ENCODE results near the gene DOCK9.
"Not testable (repeated sequence)": the region's sequence is repeated elsewhere in the genome, so short reads cannot be mapped to it uniquely, and the experiment has no call there.

DOCK9 gene

DNA sequence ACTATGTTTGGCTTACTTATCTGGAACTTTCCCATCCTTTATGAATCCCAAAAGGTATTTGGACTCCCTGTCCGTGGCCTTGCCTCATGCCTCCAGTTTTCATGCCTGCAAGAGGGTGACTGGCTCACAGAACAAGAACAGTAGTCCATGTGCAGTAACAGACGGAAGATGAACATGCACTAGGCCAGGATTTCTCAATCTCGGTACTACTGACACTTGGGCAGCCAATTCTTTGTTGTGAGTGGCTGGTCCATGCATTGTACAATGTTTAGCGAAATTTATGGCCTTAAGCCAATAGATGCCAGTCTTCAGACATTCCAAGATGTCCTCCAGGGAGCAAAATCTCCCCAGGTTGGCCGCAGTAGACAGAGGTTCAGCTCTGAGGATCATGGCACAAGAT lies 61.9 kb downstream of the DOCK9 start:
- DNase-seq = no peak

DNA sequence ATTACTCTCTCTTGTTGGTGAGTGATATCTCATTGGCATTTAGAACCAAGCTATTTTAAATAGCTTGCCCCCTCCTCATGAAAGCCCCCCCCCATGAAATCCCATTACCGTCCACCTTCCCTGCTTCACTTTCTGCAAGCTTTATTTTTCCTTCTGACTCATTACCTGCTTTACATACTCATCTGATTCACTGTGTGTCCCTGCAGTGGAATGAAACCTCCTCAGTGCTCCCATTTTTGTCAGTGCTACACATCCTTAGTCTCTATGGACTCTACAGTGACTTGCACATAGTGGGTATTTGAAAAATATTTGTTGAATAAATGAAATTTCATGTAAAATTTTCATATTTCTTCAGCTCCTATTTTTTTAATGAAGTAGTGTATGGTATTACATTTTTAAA lies 62.3 kb downstream of the DOCK9 start:
- DNase-seq = no peak

DNA sequence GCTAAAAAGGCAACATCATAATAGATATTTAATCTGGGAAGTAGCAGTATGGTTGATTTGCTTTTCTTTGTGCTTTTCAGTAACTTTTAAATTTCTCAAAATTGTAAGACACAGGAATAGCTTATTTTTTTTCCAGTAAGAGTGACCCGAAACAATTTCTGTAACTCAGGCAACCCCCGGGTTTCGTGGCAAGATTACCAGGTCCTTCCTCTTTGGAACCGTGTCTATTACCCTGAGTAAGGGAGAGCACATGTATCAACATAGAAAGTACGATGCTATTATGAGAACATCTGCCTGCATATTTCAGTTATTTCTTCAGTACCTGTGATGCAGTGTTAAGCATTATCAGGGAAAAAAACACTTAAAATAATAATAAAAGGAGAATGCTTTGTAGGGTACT lies 64.1 kb downstream of the DOCK9 start:
- no peak for DNase-seq

DNA sequence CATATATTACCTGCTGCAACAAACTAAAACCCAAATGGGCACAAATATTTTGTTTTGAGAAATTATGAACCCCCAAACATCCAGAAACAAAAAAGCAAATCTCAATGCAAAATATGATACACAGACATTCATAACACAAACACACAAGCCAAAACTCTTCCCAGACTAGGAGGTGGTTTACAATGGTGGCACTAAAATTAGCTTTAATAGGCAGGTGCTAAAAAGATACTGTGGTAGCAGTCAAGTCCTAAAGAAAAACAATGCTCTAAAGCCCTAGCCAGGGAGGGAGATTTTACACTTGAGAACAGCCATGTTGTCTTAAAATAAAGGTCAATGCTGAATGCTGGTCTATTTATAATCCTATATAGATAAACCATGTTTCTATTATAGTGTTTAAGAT lies 65.0 kb downstream of the DOCK9 start:
- no peak for DNase-seq

DNA sequence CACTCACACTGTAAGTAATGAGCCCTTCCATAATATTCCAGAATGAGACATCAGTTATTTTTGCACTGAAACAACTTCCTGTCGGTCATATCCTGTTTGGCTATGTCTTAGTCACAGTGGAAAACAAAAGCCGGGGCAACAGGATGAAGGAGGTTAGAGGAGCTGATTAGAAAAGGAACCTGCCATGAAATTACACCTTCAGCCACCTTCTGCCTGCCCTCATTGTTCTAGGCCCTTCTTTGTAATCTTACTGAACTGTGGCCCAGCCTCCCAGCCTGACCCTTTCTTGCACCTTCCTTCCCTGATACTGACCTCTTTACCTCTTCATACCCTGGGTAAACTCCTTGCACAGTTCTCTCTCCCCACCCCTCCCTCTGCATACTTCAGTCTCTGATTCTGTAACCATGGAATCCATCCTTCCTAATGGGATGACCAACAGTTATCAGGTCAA lies 67.3 kb downstream of the DOCK9 start:
- DNase-seq = peak; percentile 24

DNA sequence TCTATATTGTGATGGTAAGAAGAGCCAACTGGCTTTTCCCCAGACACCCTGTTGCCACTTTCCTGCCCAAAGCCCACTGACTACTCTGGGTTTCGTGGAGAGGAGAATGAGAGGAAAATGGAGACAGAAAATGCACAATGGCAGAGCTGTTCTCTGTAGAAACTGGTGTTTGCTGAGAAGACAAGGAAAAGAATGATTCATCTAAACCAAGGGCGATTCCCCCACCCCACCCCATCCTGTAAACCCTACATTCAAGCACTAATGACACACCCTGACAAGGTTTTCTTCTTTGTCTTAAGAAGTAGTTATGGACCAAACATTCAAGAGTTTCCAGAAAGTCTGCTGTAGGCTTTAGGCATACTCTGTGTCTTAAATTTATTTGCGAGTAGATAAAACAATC lies 68.8 kb downstream of the DOCK9 start:
- no peak for DNase-seq

DNA sequence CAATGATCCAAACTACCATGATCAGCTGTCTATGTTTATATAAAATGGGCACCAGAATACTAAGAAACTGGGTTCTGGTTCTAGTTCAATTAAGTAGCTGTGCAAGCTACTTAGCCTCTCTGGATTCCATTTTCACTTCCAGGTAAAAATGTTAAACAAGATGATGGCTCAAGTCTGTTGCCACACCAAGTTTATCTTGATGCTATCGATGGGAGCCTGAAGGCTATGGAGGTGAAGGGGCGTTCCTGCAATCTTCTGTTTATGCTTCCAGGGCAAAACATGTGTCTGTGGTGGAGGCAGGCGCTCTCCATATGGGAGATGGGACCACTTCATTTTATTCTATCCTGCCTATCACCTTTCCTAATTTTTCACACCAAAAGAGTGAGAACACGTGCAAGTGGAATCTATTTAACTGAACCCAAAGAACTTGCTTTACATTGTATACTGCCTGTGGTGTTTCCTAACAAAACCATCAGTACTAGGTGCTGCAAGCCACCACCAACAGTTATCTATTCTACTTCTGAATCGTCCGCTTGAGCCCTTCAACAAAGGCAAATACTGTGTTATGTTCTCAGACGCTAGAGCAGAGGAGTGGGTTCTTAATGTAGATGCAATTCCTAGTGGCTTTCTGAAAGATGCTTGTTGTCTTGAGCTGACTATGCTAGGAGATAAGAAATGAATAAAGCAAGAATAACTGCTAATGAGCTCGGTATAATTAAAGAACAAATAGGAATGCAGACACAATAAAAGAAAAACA lies 70.9 kb downstream of the DOCK9 start:
- DNase-seq = no peak

DNA sequence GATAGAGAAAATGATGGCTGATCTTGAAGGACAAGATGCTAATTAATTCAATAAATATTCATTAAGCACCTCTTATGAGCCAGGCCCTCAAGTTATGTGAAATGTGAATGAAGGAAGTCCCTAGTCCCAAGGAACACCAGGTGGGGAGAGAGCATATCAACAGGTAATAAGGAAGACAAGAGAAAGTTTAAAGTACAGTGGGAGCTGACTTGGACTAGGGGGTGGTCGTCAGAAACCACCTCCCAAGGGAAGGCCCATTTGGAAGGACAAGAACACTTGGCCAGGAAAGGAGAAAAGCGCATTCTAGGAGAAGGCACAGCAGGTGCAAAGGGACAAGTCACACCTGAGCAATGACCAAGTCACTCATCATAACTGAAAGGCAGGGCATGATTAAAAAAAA lies 72.7 kb downstream of the DOCK9 start:
- no peak for DNase-seq

DNA sequence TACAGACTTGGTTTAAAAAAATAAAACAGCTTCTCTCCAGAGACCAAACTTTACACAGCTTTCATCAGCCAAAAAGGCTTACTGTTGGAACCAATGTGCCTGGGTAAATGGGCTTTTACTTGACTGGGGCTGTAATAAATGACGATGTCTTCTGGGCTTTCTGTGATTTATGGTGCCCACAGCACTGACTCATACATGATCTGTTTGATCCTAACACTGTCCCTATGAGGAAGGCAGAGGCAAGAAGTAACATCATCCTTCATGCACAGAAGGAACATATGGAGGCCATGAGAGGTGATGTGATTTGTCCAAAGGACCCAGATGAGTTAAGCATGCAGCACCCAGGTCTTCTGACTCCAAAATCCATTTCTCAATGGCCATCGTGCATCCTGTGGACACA lies 77.4 kb downstream of the DOCK9 start:
- DNase-seq = no peak

DNA sequence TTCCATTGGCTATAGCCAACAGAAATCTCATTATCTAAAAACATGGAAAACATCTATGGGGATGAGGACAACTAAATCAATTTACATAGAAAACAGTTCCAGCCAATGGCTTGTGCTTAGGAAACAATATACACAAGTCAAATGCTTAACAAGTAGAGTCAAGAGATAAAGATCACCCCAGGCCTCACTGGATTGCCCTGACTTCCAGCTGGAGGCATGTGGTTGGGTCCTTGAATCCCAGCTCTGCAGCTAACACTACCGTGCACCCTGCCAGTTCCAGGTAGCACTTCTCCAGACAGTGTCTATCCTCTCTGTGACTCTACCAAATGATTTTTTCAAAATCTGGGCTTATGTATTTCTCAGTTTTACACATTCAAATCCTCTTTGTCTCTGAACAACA lies 80.2 kb downstream of the DOCK9 start:
- no peak for DNase-seq

DNA sequence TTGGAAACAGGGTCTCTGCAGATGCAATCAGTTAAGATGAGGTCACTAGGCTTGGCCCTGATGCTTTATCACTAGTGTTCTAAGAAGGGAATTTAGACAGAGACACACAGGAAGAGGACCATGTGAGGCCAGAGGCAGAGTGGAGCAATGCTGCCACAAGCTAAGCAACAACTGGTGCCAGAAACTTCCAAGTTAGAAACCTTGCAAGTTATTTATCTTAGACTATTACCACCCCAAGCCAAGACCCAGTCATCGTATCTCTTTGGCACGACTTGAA lies 81.1 kb downstream of the DOCK9 start:
- DNase-seq = no peak

DNA sequence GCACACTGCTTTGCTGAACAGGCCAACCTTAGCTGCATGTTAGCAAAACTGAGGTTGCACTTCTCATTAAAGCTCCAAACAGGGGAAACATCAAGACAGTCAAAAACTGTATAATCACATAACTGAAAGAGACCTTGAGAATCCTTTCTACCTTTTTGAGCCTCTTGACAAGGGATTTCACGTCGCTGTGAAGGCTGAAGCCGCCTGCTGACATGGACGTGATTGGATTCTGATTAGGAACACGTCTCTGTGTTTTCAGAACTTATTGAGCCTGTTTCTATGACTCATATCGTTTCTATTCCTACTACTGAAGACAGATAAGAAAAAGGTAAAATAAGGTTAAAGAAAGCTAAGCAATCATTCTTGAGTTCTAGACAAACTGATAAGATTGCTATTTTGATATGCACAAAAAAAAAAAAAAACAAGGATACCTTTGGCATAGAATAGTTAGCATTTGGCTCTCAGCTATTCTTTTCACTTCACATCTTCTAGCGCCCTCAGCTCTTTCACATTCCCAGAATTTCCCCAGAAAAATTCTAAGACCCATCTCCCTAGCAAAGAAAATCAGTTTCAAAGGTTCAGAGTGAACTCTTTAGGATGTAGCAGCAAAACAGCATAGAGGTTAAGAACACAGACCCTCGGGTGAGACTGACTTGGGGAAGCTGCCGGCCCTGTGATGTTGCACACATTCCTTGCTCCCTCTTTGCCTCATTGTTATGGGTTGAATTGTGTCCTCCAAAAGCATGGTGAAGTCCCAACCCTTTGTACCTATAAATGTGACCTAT lies 81.6 kb downstream of the DOCK9 start:
- no peak for DNase-seq

DNA sequence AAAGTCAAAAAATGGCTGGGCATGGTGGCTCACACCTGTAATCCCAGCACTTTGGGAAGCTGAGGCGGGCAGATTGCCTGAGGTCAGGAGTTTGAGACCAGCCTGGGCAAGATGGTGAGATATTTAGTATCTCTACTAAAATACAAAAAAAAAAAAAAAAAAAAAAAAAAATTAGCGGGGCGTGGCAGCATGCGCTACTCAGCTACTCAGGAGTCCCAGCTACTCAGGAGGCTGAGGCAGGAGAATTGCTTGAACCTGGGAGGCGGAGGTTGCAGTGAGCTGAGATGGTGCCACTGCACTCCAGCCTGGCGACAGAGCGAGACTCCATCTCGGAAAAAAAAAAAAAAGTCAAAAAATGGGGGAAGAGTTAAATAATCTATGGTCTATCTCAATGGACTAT lies 83.0 kb downstream of the DOCK9 start:
- not testable (repeated sequence) for DNase-seq

DNA sequence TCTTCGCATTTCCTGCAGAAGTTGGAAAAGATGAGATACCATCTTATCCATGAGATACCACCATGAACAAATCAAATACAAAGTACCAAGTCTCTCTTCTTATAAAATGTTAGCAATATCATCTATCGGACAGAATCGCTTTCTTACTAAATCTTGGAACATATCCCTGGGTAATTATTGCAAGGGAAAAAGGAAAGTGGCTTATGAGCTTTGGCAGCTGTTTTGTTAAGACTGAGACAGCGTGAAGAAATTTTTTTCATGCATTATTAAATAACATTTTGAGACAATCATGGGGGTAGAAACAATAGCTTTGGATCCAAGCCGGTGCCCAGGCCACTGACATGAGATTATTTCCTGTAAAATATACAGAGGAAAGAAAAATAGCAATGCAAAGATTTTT lies 84.5 kb downstream of the DOCK9 start:
- DNase-seq = no peak

DNA sequence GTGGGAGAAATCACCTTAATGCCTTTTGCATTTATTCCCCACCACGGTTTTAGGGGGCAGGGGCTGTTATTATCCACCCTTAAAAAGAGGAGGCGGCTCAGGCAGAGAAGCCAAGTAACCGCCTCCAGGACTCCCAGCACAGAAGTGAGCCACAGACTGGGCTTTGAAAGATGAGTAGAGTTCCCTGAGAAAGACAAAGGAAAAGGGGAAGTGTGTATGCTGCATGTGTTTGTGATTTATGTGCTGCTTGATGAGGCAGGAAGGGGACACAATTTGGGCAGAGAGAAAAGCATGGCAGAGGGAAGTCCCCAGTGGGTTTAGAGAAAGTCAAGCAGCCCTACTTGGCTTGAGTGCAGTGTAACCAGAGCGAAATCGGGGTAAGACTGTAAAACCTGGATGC lies 85.0 kb downstream of the DOCK9 start:
- no peak for DNase-seq

DNA sequence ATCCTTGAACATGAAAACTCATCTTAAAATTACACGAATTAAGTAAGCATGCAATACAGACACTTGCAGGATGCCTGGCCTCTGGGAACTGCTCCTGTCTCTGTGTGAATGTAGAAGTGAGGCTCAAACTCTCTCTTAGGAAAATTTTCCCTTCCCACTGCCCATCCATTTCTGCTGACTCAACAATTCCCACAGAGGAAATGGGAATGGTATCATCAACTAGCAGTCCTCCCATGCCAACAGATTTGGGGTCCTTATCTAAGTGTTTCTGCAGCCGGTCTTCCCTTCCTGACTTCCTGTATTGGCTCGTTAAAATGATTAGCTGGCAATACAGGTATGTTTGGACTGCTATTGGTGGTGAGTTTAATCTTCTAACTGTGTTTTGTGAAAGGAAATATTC lies 85.8 kb downstream of the DOCK9 start:
- DNase-seq = no peak

DNA sequence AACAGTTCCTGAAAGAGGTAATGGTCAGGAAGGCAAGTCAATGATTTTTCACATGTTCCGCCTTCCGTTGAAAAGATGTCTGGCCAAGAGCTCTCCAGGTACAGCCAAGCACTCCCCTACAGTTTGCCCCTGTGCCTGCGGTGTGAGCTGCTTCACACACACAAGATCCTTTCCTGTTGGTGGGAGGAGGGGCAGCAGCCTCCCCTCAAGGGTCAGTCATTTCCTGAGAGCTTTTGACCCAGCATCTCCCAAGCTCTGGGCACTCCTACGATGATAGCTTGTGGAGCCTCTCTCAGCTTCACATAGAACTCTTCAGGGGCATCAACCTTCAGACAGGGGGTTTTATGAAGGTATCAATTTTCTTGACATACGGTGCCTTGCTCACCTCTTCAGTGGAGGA lies 86.9 kb downstream of the DOCK9 start:
- DNase-seq = no peak

DNA sequence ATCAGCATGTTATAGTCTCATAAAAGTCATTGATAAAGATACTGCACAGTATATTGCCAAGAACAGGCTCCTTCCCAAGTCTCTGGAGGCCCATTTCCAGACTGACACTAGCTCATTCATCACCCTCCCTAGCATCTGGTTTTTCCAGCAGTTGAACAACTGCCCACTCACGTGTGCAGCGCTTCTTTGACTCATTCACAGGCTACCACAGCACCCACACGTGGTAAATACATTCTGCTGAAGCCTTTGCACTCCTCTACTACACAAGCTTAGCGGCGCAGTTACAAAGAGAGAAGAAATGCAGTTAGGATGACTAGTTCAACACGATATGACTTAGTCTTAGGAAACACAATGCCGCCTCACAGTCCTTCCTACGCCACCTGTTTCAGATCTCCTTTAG lies 87.7 kb downstream of the DOCK9 start:
- DNase-seq = no peak

DNA sequence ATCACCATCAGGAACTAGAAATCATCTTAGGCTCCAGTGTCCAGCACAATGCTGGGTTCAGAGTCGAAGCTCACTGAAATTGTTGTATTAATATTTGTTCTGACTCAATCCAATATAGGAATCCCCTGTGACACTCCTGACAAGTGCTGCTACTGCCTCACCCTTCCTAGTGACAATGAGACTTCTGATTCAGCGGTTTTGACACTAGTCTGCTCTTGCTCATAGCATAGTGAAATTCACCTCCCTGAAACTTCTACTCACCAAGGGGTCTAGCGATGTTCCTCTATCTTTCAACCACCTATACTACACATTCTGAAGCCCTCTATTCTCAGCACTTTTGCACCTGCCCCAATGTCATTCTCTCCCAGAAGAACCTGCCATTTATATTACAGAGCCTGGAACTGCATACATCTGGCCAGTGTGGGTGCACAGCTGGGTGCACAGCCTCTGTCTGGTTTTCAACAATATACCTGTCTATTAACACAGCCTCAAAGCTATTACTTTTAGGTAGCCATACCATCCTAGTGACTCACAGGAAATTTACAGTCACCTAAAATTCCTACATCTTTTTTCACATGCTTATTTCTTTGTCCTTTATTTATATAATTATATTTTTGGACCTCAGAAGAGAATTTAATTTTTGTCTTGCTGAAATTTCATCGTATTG lies 88.3 kb downstream of the DOCK9 start:
- no peak for DNase-seq

DNA sequence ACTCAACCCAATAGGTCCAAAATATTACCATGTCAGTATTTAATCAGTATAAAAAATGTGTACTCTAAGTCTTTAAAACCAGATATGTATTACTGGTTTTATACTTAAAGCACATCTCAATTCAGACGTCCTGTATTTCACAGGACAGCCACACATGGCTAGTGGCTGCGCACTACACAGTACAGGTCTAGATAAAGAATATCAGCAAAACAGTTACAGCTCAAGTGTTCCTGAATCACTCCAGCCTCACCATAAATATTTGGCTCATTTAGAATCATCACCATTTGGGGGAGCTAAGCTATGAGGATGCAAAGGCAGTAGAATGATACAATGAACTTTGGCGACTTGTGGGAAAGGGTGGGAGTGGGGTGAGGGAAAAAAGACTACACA lies 89.0 kb downstream of the DOCK9 start:
- DNase-seq = no peak

DNA sequence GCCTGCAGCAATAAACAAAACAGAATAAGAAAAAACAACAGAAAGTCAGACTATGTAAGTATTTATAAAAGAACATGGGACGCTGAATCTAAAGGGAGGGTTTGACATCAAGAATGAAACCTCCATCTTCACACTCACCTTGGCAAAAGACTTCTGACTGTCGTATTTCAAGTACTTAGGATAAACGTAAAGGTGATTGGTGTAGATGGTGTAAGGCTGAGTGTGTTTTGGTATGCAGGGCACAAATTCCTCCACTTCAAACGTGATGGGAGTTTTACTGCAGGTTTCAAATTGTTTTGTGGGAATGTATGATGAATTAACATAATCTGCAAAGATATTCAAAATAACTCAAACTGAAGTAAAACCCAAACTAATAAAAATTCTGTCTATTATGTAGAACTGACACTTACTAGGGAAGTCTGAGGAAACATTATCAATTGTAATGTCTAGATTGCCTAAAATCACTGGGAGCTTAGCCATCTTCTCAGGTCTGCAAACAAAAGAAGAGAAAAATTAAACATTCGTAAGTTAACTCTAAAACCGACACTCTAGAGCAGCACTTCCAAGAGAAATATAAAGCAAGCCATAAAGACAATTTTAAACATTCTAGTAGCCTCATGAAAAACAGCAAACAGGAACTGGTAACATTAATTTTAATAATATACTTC lies 89.5 kb downstream of the DOCK9 start:
- DNase-seq = no peak

DNA sequence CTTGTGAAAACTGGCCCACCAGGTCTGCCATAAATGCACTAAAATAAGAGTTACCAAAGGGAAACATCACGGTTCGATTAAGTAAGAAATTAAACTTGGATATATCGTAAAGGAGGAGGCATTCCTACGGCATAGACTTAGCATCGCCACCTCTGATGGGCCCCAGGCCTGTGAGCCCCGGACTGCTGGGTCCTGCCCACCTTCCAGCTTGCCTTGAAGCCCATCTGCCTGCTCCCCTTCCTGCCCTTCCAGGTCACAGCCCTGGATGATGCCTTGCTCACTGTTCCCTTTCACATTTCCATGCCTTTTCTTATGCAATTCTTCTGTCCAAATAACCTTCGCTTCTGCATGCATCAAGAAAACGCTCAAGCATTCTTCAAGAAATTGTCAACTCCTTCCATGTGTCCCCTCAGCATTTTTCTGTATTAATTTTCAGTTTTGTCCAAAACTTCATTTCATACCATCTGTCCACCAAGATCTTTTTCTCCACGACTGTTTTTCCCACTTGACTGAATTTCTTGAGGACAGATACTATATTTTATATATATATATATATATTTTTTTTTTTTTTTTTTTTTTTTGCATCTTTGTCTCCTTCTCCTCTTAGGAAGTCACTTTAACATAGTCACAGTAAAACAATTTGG lies 91.2 kb downstream of the DOCK9 start:
- DNase-seq = no peak

DNA sequence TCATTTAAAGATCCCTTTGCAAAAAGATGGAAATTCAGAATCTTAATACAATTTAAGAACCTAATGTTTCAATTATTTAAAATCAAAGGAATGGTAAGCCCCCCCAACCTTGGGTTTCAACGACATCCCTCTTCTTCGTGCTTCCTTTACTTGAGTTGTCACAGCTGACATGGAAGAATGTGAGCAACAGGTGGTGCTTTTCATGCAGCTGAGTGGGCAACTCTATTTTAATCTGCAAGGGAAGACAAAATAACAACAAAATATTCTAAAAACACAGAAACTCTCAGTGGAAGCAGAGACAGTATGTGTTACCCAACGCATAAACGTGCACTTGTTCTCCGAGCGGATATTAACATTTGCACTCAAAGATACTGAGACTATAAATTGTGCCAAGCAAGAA lies 92.3 kb downstream of the DOCK9 start:
- no peak for DNase-seq

All from activated T-cell treated with anti-CD3 and anti-CD28 coated beads, Interleukin-2, amount 50 U/mL, for 1 hour (primary cell).